A673 (cell line): ENCODE data around the gene NTN1. TPM values are rescaled to one million over a fixed set of nuclear protein-coding genes. Genes with fewer than 3 reads are reported as not detected.

Experiments
- BruUV-seq: library from RNA; stranded (reverse); fragments of 400-500 nt; replicated peaks from 2 replicates; lab custom pipeline; 2021; lab: Mats Ljungman, UMichigan
- CTCF ChIA-PET: fragments of 300-600 bp; sonication (Branson Sonifier 250); formaldehyde crosslinking; loops from one replicate; lab custom pipeline; 2022; ENCODE audit warnings: antibody characterized with exemption; lab: Charles Lee
- POLR2A ChIA-PET: fragments of 300-600 bp; sonication (Branson Sonifier 250); formaldehyde crosslinking; loops from one replicate; lab custom pipeline; 2022; ENCODE audit warnings: antibody characterized with exemption; ENCODE audit not compliant: low non-redundant PET; lab: Charles Lee
- DNase-seq: peaks from one replicate; pipeline ENCODE4 v3.0.0-alpha.2; 2015; ENCODE audit warnings: low spot score
- H3K27ac ChIP-seq: fragments of 200-600 bp; sonication (generic); 2 replicates; pipeline ENCODE4 v1.5.1; 2016; ENCODE audit warnings: mixed run types, low read depth, mild to moderate bottlenecking, mixed read lengths, antibody characterized with exemption, low read length; ENCODE audit not compliant: poor library complexity, severe bottlenecking
- H3K27me3 ChIP-seq: fragments of 200-600 bp; sonication (generic); replicated peaks from 2 replicates; pipeline ENCODE4 v1.6.1; 2017; ENCODE audit warnings: mixed run types, low read depth, mild to moderate bottlenecking, mixed read lengths, antibody characterized with exemption, low read length; ENCODE audit not compliant: insufficient read depth, poor library complexity
- H3K36me3 ChIP-seq: fragments of 200-600 bp; sonication (generic); 2 replicates; pipeline ENCODE4 v1.6.1; 2016; ENCODE audit warnings: mixed run types, mild to moderate bottlenecking, mixed read lengths, antibody characterized with exemption, low read length; ENCODE audit not compliant: insufficient read depth, poor library complexity, severe bottlenecking
- H3K4me1 ChIP-seq: fragments of 200-600 bp; sonication (generic); 2 replicates; pipeline ENCODE4 v1.6.1; 2017; ENCODE audit warnings: mixed run types, mild to moderate bottlenecking, mixed read lengths, antibody characterized with exemption, low read length; ENCODE audit not compliant: insufficient read depth, poor library complexity, severe bottlenecking
- H3K4me3 ChIP-seq: fragments of 200-600 bp; sonication (generic); 2 replicates; pipeline ENCODE4 v1.5.1; 2016; ENCODE audit warnings: low read depth, mixed run types, mild to moderate bottlenecking, mixed read lengths, low read length; ENCODE audit not compliant: poor library complexity, severe bottlenecking
- H3K9me3 ChIP-seq: fragments of 200-600 bp; sonication (generic); 2 replicates; pipeline ENCODE4 v1.6.1; 2016; ENCODE audit warnings: mixed run types, low read depth, mild to moderate bottlenecking, mixed read lengths, antibody characterized with exemption, low read length; ENCODE audit not compliant: poor library complexity, severe bottlenecking
- CTCF ChIP-seq: fragments of 300-800, 200-600 bp; sonication (generic); conservative IDR thresholded peaks from 2 replicates; pipeline ENCODE4 v1.5.1; 2017; ENCODE audit warnings: low read depth, mild to moderate bottlenecking, antibody characterized with exemption, low read length, moderate library complexity, mixed read lengths
- EZH2 ChIP-seq: fragments of 200-600 bp; sonication (generic); IDR thresholded peaks from 2 replicates; pipeline ENCODE4 v1.6.1; 2017; ENCODE audit warnings: borderline replicate concordance, low read depth, mild to moderate bottlenecking, mixed read lengths, antibody characterized with exemption, low read length; ENCODE audit not compliant: poor library complexity, severe bottlenecking
- intact Hi-C: fragments of 100-400 bp; cut with micrococcal nuclease; formaldehyde crosslinking; loops from one replicate; pipeline ENCODE4 v1.10.0; 2022; ENCODE audit not compliant: unreplicated experiment
- total RNA-seq: library from RNA; stranded (reverse); gene quantifications from 2 replicates; pipeline ENCODE4 v1.2.3, GENCODE V29; 2021

Gene NTN1
- total RNA-seq, 1 experiment from 2014 or later, result 4.3 TPM

GRCh38 chr17:9283909-9284308, 262.6 kb downstream of the NTN1 start:
- Histone ChIP-seq H3K4me3 (no peak overlapping the region), H3K36me3 (no peaks in the 10 kb centered on the region), H3K27me3 (no peaks in the 10 kb centered on the region), H3K9me3 (no peaks in the 10 kb centered on the region), H3K27ac (no peak overlapping the region), H3K4me1 (no peaks in the 10 kb centered on the region)
- BruUV-seq, result no TSS peak
- ChIA-PET POLR2A (no interaction called here), CTCF (no interaction called here)
- intact Hi-C loops, result no loop called here
- TF ChIP-seq CTCF, result no peak
- TF ChIP-seq EZH2, result no peak
- no peak for DNase-seq

- intact Hi-C loops, result no loop called here
- H3K36me3 ChIP-seq, result no peaks in the 10 kb centered on the region
- no TSS peak for BruUV-seq
- no peak overlapping the region for H3K27ac ChIP-seq
- TF ChIP-seq CTCF (no peak), EZH2 (no peak)
- ChIA-PET CTCF (no interaction called here), POLR2A (no interaction called here)
- no peaks in the 10 kb centered on the region for H3K9me3 ChIP-seq
- no peak overlapping the region for H3K4me3 ChIP-seq
- H3K4me1 ChIP-seq, result peaks cover 3% of the 10 kb centered on the region
- H3K27me3 ChIP-seq, result no peaks in the 10 kb centered on the region
- no peak for DNase-seq
These were observed 263.6 kb downstream of the NTN1 start for GRCh38 chr17:9284884-9285283.

- intact Hi-C loops, result no loop called here
- Histone ChIP-seq H3K9me3 (no peaks in the 10 kb centered on the region), H3K27me3 (no peaks in the 10 kb centered on the region), H3K4me1 (peaks cover 7% of the 10 kb centered on the region), H3K27ac (no peak overlapping the region), H3K36me3 (no peaks in the 10 kb centered on the region), H3K4me3 (no peak overlapping the region)
- DNase-seq, result no peak
- ChIA-PET POLR2A (no interaction called here), CTCF (no interaction called here)
- no TSS peak for BruUV-seq
- TF ChIP-seq EZH2 (no peak), CTCF (no peak)
These were observed 264.5 kb downstream of the NTN1 start for GRCh38 chr17:9285602-9286427.
